Bronchial epithelial cell (primary cell): Measurements from ENCODE around the gene SSR4. TPM values are rescaled to one million over a fixed set of nuclear protein-coding genes. Genes with fewer than 3 reads are reported as not detected.

Experiments
- DNase-seq: peaks from one replicate; pipeline ENCODE4 v3.0.0-alpha.2; 2010; ENCODE audit warnings: low read depth
- FAIRE-seq: peaks from 2 replicates; lab custom pipeline; 2011; peaks lifted over from hg19 to GRCh38; lab: Jason Lieb, UNC
- H3K27me3 ChIP-seq: 2 replicates; pipeline ENCODE4 v1.5.1; 2011; ENCODE audit warnings: low read length; ENCODE audit not compliant: control insufficient read depth, insufficient read depth
- H3K36me3 ChIP-seq: 2 replicates; pipeline ENCODE4 v1.5.1; 2011; ENCODE audit warnings: low read length; ENCODE audit not compliant: control insufficient read depth, insufficient read depth
- H3K4me3 ChIP-seq: 2 replicates; pipeline ENCODE4 v1.5.1; 2011; ENCODE audit warnings: mild to moderate bottlenecking, low read depth, low read length, control low read depth
- CTCF ChIP-seq: IDR thresholded peaks from 2 replicates; pipeline ENCODE4 v1.5.1; 2011; ENCODE audit warnings: mild to moderate bottlenecking, moderate library complexity, low read length, control low read depth, inconsistent platforms; ENCODE audit not compliant: insufficient read depth, severe bottlenecking
- total RNA-seq: library from RNA; depleted of rRNA; stranded (reverse); fragments of >200 nt; gene quantifications from 2 replicates; pipeline ENCODE4 v1.2.1, GENCODE V29; 2014

The SSR4 gene
- total RNA-seq, 1 donor from 2014 or later, result 136 TPM

- no peak for TF ChIP-seq CTCF
- DNase-seq (no peak), FAIRE-seq (no peak)
- no peak overlapping the region for H3K4me3 ChIP-seq
- H3K27me3 ChIP-seq, result peaks cover 1% of the 10 kb centered on the region
- H3K36me3 ChIP-seq, result no peaks in the 10 kb centered on the region
Measured at GRCh38 chrX:153804100-153804595, 9.7 kb downstream of the SSR4 start.

GRCh38 chrX:153804621-153805020 is 10.2 kb downstream of the SSR4 start:
- FAIRE-seq (no peak), DNase-seq (no peak)
- Histone ChIP-seq H3K36me3 (no peaks in the 10 kb centered on the region), H3K27me3 (peaks cover 1% of the 10 kb centered on the region), H3K4me3 (no peak overlapping the region)
- no peak for TF ChIP-seq CTCF

GRCh38 chrX:153805436-153805835 is 11.0 kb downstream of the SSR4 start:
- Histone ChIP-seq H3K4me3 (no peak overlapping the region), H3K27me3 (peaks cover 1% of the 10 kb centered on the region), H3K36me3 (no peaks in the 10 kb centered on the region)
- FAIRE-seq, result no peak
- no peak for TF ChIP-seq CTCF
- no peak for DNase-seq

GRCh38 chrX:153806999-153807575 is 12.6 kb downstream of the SSR4 start:
- peak; percentile 3 for DNase-seq
- no peaks in the 10 kb centered on the region for H3K36me3 ChIP-seq
- peaks cover under 1% of the 10 kb centered on the region for H3K27me3 ChIP-seq
- no peak for FAIRE-seq
- no peak overlapping the region for H3K4me3 ChIP-seq
- TF ChIP-seq CTCF, result no peak

- TF ChIP-seq CTCF, result no peak
- H3K27me3 ChIP-seq, result no peaks in the 10 kb centered on the region
- FAIRE-seq, result no peak
Measured at GRCh38 chrX:153807976-153808375, 13.5 kb downstream of the SSR4 start.

GRCh38 chrX:153812220-153812619 is 17.8 kb downstream of the SSR4 start:
- Histone ChIP-seq H3K4me3 (no peak overlapping the region), H3K27me3 (no peaks in the 10 kb centered on the region), H3K36me3 (no peaks in the 10 kb centered on the region)
- DNase-seq, result no peak
- FAIRE-seq, result no peak
- no peak for TF ChIP-seq CTCF

More at GRCh38 chrX:153807976-153808375, 13.5 kb downstream of the SSR4 start:
- DNase-seq, result no peak
- no peaks in the 10 kb centered on the region for H3K36me3 ChIP-seq
- H3K4me3 ChIP-seq, result no peak overlapping the region
